Embryonic facial prominence (tissue), 1 donor: ENCODE data around the gene CDC6.
"Not testable (repeated sequence)": the region's sequence is repeated elsewhere in the genome, so short reads cannot be mapped to it uniquely, and the experiment has no call there.

Source experiments
- DNase-seq: peaks from one replicate; pipeline ENCODE4 v3.0.0-alpha.2; 2016; ENCODE audit errors: extremely low spot score

CDC6 gene

GRCh38 chr17:40287159-40287493 lies 553 bp upstream of the CDC6 start:
- no peak for DNase-seq

DNA sequence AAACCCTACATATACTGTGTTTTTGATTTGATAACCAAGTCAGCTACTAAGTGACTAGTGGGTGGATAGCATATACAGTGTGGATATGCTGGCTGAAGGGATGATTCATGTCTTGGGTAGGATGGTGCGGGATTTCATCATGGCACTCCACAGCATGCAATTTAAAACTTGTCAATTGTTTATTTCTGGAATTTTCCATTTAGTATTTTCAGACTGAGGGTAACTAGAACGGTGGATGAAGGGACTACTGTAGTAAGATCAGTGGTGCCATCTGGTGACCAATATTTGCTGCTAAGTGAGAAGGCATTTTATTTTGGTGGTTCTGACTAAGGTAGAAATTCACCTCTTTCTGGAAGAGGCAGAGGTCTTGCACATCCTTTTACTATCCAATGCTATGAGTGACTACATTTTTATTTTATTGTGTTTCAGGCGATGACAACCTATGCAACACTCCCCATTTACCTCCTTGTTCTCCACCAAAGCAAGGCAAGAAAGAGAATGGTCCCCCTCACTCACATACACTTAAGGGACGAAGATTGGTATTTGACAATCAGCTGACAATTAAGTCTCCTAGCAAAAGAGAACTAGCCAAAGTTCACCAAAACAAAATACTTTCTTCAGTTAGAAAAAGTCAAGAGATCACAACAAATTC lies 3.1 kb downstream of the CDC6 start:
- no peak for DNase-seq

GRCh38 chr17:40291281-40291664 lies 3.6 kb downstream of the CDC6 start:
- DNase-seq: no peak

- no peak for DNase-seq
These were observed 5.7 kb downstream of the CDC6 start for GRCh38 chr17:40293363-40293762.

- no peak for DNase-seq
These were observed 8.1 kb downstream of the CDC6 start for GRCh38 chr17:40295488-40296436.

DNA sequence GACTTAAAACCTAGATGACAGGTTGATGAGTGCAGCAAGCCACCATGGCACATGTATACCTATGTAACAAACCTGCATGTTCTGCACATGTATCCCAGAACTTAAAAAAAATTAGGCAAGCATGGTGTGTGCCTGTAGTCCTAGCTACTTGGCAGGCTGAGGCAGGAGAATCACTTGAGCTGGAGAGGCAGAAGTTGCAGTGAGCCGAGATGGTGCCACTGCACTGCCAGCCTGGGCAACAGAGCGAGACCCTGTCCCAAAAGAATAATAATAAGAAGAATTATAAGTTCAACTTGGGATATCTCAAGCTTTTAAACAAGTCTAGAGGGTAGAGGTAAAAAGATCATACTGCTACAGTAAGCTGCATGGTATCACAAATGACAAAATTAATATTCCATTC lies 9.8 kb downstream of the CDC6 start:
- DNase-seq: no peak

DNA sequence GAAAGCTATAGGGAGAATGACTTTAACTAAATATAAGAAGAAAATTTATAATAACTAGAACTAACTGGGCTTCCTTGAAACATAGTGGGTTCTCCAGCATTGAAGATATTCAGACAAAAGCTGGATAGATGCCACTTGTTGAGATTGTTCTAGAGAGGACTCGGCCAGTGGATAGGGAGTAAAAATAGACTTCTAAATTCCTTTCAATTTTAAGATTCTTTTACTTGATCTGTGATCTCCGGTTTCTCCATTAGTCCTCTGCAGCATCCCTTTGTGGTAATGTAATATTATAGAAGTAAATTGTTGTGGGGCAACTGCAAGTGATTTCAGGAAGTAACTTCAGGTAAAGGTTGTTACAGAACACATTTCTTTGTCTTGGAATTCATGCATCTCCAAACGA lies 11.0 kb downstream of the CDC6 start:
- no peak for DNase-seq

- DNase-seq: not testable (repeated sequence)
These were observed 11.6 kb downstream of the CDC6 start for GRCh38 chr17:40299159-40299757.

GRCh38 chr17:40301315-40301714 lies 13.6 kb downstream of the CDC6 start:
- no peak for DNase-seq

- DNase-seq: no peak
These were observed 15.5 kb downstream of the CDC6 start for GRCh38 chr17:40303009-40303657.

GRCh38 chr17:40303708-40304551 lies 16.3 kb downstream of the CDC6 start:
- no peak for DNase-seq

GRCh38 chr17:40304552-40304863 lies 16.8 kb downstream of the CDC6 start:
- DNase-seq: not testable (repeated sequence)

DNA sequence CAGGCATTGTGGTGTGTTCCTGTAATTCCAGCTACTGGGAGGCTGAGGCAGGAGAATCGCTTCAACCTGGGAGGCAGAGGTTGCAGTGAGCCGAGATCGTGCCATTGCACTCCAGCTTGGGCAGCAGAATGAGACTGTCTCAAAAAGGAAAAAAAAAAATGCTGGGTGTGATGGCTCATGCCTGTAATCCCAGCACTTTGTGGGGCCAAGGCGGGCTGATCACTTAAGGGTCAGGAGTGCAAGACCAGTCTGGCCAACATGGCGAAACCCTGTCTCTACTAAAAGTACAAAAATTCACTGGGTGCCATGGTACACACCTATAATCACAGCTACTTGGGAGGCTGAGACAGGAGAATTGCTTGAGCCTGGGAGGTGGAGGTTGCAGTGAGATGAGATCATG lies 17.2 kb downstream of the CDC6 start:
- not testable (repeated sequence) for DNase-seq

- DNase-seq: no peak
These were observed 18.7 kb downstream of the CDC6 start for GRCh38 chr17:40306395-40306794.

DNA sequence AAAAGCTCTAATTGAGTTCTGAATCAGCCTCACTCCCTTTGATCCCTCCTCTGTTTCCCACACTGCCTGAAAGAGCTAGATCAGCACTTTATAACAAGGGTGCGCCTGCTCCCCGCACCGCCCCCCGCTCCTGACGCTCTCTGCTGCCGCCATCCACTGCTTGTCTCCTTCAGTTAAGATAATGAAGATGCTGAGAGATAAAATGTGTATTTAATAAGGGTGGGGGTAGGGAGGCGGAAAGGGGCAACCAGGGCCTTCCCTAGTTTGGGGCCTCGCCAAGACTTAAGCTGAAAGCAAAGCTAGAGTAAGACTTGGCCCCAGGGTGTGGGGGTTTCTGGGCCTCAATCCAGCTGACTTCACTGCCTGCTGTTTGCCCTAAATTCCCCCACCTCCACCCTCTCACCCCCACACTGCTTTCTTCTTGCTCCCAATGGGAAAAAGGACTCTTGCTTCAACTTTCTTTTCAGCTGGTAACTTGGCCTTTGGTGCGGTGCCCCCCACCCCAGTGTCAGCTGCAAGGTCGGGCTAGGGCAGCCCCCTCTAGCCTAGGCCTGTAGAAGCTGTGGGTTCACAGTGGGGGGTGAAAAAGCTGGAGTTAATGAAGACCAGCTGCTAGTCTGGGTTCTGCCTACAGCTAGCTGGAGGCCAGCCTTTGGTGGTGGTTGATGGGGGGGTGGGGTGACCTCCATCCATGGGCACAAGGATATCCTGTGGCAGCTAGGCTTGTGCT lies 19.5 kb downstream of the CDC6 start:
- peak; percentile 89 for DNase-seq

- no peak for DNase-seq
These were observed 20.1 kb downstream of the CDC6 start for GRCh38 chr17:40307740-40308239.

GRCh38 chr17:40309031-40309948 lies 21.6 kb downstream of the CDC6 start, which contains the start of gene RARA:
RARA (plus strand) TSS chr17:40309180; CDS start chr17:40331219, 22,039 bp downstream.
- DNase-seq: no peak

- no peak for DNase-seq
These were observed 22.4 kb downstream of the CDC6 start for GRCh38 chr17:40309949-40310510.

GRCh38 chr17:40310882-40311391 lies 23.3 kb downstream of the CDC6 start:
- DNase-seq: no peak
